OCI-LY1 (cell line): Measurements from ENCODE around the gene DGKQ.

Experiments
- EZH2 ChIP-seq: fragments of 200-600 bp; sonication (generic), shearing (Covaris generic); IDR thresholded peaks from 2 replicates; pipeline ENCODE4 v1.8.0; 2017; ENCODE audit warnings: borderline replicate concordance, mixed run types, mild to moderate bottlenecking, antibody characterized with exemption, low read length, moderate library complexity, mixed read lengths
- TF ChIP-seq, protein P1 (sequence below): fragments of 200-600 bp; sonication (generic), shearing (Covaris generic); IDR thresholded peaks from 2 replicates; pipeline ENCODE4 v1.5.1; 2017; ENCODE audit warnings: mild to moderate bottlenecking, antibody characterized with exemption, low read length, moderate library complexity, mixed read lengths

DNA sequence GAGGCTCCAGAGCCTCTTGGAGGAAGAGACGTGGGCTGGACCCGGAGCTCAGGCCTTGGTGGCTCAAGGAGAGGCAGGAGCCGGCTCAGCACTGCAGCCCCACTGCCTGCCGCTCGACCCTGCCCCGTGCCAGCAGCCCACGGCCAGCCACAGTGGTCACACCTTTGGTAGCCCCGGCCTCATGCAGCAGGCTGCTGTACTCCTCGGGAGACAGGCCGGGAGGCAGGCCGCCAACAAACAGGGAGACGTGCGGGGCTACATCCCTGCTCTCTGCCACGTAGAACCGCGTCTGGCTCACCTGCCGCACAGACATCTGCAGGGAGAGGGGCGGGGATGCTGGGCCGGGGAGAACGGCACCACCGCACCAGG is 7.6 kb downstream of the DGKQ start:
- TF ChIP-seq, protein P1, sequence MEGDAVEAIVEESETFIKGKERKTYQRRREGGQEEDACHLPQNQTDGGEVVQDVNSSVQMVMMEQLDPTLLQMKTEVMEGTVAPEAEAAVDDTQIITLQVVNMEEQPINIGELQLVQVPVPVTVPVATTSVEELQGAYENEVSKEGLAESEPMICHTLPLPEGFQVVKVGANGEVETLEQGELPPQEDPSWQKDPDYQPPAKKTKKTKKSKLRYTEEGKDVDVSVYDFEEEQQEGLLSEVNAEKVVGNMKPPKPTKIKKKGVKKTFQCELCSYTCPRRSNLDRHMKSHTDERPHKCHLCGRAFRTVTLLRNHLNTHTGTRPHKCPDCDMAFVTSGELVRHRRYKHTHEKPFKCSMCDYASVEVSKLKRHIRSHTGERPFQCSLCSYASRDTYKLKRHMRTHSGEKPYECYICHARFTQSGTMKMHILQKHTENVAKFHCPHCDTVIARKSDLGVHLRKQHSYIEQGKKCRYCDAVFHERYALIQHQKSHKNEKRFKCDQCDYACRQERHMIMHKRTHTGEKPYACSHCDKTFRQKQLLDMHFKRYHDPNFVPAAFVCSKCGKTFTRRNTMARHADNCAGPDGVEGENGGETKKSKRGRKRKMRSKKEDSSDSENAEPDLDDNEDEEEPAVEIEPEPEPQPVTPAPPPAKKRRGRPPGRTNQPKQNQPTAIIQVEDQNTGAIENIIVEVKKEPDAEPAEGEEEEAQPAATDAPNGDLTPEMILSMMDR, result no peak
- TF ChIP-seq EZH2, result no peak
